GM03348 (cell line): ENCODE data around the gene TSPAN3.
A peak's percentile ranks its signal among the peaks of the same experiment; 100 is the strongest.

Experiments used
- DNase-seq: peaks from one replicate; pipeline ENCODE4 v3.0.0; 2012; ENCODE audit warnings: low spot score

Gene TSPAN3

GRCh38 chr15:77052556-77052955 is 18.4 kb downstream of the TSPAN3 start:
- no peak for DNase-seq

- peak; percentile 66 for DNase-seq
Measured at GRCh38 chr15:77048135-77048876, 22.6 kb downstream of the TSPAN3 start.

GRCh38 chr15:77046704-77047412 is 24.1 kb downstream of the TSPAN3 start:
- no peak for DNase-seq

- no peak for DNase-seq
Measured at GRCh38 chr15:77045985-77046384, 24.9 kb downstream of the TSPAN3 start.

GRCh38 chr15:77044228-77045042 is 26.5 kb downstream of the TSPAN3 start:
- no peak for DNase-seq

- no peak for DNase-seq
Measured at GRCh38 chr15:77042955-77043920, 27.7 kb downstream of the TSPAN3 start.

- no peak for DNase-seq
Measured at GRCh38 chr15:77042245-77042919, 28.5 kb downstream of the TSPAN3 start.

- DNase-seq: no peak
Measured at GRCh38 chr15:77040673-77041072, 30.2 kb downstream of the TSPAN3 start.

GRCh38 chr15:77039848-77040247 is 31.1 kb downstream of the TSPAN3 start:
- DNase-seq: no peak

- DNase-seq: no peak
Measured at GRCh38 chr15:77039217-77039533, 31.7 kb downstream of the TSPAN3 start.

- no peak for DNase-seq
Measured at GRCh38 chr15:77038312-77039216, 32.3 kb downstream of the TSPAN3 start.

- DNase-seq: no peak
Measured at GRCh38 chr15:77037388-77038209, 33.3 kb downstream of the TSPAN3 start.

- DNase-seq: no peak
Measured at GRCh38 chr15:77036537-77037387, 34.1 kb downstream of the TSPAN3 start.

- no peak for DNase-seq
Measured at GRCh38 chr15:77035999-77036471, 34.9 kb downstream of the TSPAN3 start.

GRCh38 chr15:77035584-77035983 is 35.3 kb downstream of the TSPAN3 start:
- no peak for DNase-seq

- peak; percentile 68 for DNase-seq
Measured at GRCh38 chr15:77034695-77035489, 36.0 kb downstream of the TSPAN3 start.
